Fibroblast of villous mesenchyme (primary cell): ENCODE measurements around the gene FAM240B. TPM values are rescaled to one million over a fixed set of nuclear protein-coding genes. Genes with fewer than 3 reads are reported as not detected.

Experiments used
- DNase-seq: peaks from one replicate; pipeline ENCODE4 v3.0.0-alpha.2; 2010; ENCODE audit warnings: low read depth
- H3K4me3 ChIP-seq: 2 replicates; pipeline ENCODE4 v1.5.1; 2011; ENCODE audit warnings: low read depth, mild to moderate bottlenecking, low read length
- total RNA-seq: library from RNA; depleted of rRNA; stranded (reverse); fragments of >200 nt; gene quantifications from 2 replicates; pipeline ENCODE4 v1.2.3, GENCODE V29; 2012
- TF ChIP-seq, protein P1 (sequence below): IDR thresholded peaks from 2 replicates; pipeline ENCODE4 v1.5.1; 2012; ENCODE audit warnings: low read depth, mild to moderate bottlenecking, low read length; ENCODE audit not compliant: insufficient read depth

Gene FAM240B
- not detected in 2 replicates for total RNA-seq

DNA sequence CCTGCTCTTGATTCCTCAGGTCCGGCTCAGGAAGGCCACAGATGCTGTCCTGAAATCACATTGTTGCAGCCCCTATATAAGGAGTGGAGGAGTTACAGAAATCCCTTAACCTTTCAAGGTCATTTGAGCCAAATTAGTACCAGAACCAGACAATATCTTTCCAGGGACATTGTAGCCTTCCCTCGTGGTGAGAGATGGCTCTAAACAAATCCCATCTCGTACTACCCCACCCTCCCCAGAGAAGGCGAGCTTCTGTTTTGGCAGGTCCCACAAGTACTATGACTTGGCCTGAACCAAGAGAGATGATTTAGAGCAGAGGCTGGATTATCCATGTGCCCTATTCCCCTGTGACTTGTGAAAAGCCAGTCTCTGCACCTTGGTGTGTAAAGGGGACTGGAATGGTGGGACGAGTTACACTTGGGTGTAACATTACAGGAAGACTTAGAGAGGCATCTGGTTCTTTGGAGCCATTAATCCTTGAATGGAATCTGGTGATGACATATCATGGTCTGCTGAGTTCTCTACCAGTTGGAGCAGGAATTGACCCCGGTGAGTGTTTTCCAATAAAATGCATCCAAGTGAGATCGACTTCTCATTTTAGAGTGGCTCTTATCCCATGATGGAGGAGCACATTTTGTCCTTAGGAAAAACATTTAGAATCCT is at the start of gene FAM240B:
Gene FAM240B (minus strand): TSS at position 51 of the 663 bp plus-strand sequence. CDS start 16,134 bp downstream, outside the sequence.
- DNase-seq = no peak
- H3K4me3 ChIP-seq = no peak within 1 kb of the TSS
- TF ChIP-seq, protein P1, sequence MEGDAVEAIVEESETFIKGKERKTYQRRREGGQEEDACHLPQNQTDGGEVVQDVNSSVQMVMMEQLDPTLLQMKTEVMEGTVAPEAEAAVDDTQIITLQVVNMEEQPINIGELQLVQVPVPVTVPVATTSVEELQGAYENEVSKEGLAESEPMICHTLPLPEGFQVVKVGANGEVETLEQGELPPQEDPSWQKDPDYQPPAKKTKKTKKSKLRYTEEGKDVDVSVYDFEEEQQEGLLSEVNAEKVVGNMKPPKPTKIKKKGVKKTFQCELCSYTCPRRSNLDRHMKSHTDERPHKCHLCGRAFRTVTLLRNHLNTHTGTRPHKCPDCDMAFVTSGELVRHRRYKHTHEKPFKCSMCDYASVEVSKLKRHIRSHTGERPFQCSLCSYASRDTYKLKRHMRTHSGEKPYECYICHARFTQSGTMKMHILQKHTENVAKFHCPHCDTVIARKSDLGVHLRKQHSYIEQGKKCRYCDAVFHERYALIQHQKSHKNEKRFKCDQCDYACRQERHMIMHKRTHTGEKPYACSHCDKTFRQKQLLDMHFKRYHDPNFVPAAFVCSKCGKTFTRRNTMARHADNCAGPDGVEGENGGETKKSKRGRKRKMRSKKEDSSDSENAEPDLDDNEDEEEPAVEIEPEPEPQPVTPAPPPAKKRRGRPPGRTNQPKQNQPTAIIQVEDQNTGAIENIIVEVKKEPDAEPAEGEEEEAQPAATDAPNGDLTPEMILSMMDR = no peak

- DNase-seq = no peak
- TF ChIP-seq, protein P1 = no peak
- no peak overlapping the region for H3K4me3 ChIP-seq
Observed at GRCh38 chr9:38768351-38768761, 48.4 kb upstream of the FAM240B start.

- H3K4me3 ChIP-seq = no peak overlapping the region
- DNase-seq = no peak
- TF ChIP-seq, protein P1 = no peak
Observed at GRCh38 chr9:38765101-38765500, 45.2 kb upstream of the FAM240B start.

- TF ChIP-seq, protein P1 = no peak
- no peak for DNase-seq
- H3K4me3 ChIP-seq = no peak overlapping the region
Observed at GRCh38 chr9:38761999-38762398, 42.1 kb upstream of the FAM240B start.

- DNase-seq = no peak
- H3K4me3 ChIP-seq = no peak overlapping the region
- TF ChIP-seq, protein P1 = no peak
Observed at GRCh38 chr9:38761339-38761738, 41.4 kb upstream of the FAM240B start.

DNA sequence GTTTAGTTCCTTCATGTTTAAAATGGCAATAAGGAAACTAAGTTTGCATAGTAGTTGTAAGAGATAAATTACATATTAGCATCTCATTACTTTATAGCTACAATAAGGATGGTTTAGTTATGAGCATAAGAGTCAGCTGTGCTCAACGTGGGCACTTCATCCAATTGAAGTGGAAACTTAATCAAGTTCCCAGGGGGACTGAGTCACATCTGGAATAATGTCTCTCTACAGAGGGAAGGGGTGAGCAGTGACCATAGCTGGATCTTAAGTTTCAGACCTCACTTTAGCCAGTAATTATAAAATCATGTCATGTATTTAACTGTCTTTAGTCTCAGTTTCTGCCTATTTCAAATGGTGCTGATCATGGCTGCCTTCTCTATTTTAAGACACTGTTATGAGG is 36.8 kb upstream of the FAM240B start:
- no peak for DNase-seq
- TF ChIP-seq, protein P1 = no peak
- H3K4me3 ChIP-seq = no peak overlapping the region

- TF ChIP-seq, protein P1 = no peak
- no peak for DNase-seq
- H3K4me3 ChIP-seq = no peak overlapping the region
Observed at GRCh38 chr9:38747941-38748340, 28.0 kb upstream of the FAM240B start.
